ENCODE data around the gene DAB1. TPM values are rescaled to one million over a fixed set of nuclear protein-coding genes. Genes with fewer than 3 reads are reported as not detected.

The DAB1 gene
- total RNA-seq, 1 donor from 2014 or later = not detected

- DNase-seq (ENCODE audit: low read depth, low spot score) = no peak
These were observed 104.1 kb downstream of the DAB1 start for GRCh38 chr1:57319791-57320190.

GRCh38 chr1:57319165-57319564 is 104.7 kb downstream of the DAB1 start:
- no peak for DNase-seq (ENCODE audit: low read depth, low spot score)

- DNase-seq (ENCODE audit: low read depth, low spot score) = no peak
These were observed 107.0 kb downstream of the DAB1 start for GRCh38 chr1:57316861-57317260.

- DNase-seq (ENCODE audit: low read depth, low spot score) = no peak
These were observed 107.6 kb downstream of the DAB1 start for GRCh38 chr1:57316291-57316690.

GRCh38 chr1:57312869-57313268 is 111.0 kb downstream of the DAB1 start:
- no peak for DNase-seq (ENCODE audit: low read depth, low spot score)

- no peak for DNase-seq (ENCODE audit: low read depth, low spot score)
These were observed 112.4 kb downstream of the DAB1 start for GRCh38 chr1:57311411-57311810.

- no peak for DNase-seq (ENCODE audit: low read depth, low spot score)
These were observed 112.9 kb downstream of the DAB1 start for GRCh38 chr1:57311006-57311405.

- no peak for DNase-seq (ENCODE audit: low read depth, low spot score)
These were observed 114.2 kb downstream of the DAB1 start for GRCh38 chr1:57309630-57310029.

- no peak for DNase-seq (ENCODE audit: low read depth, low spot score)
These were observed 116.3 kb downstream of the DAB1 start for GRCh38 chr1:57307392-57308170.

- DNase-seq (ENCODE audit: low read depth, low spot score) = no peak
These were observed 119.3 kb downstream of the DAB1 start for GRCh38 chr1:57304591-57304990.

GRCh38 chr1:57302812-57303596 is 120.9 kb downstream of the DAB1 start:
- no peak for DNase-seq (ENCODE audit: low read depth, low spot score)

GRCh38 chr1:57300186-57300585 is 123.7 kb downstream of the DAB1 start:
- no peak for DNase-seq (ENCODE audit: low read depth, low spot score)

- DNase-seq (ENCODE audit: low read depth, low spot score) = no peak
These were observed 127.1 kb downstream of the DAB1 start for GRCh38 chr1:57296726-57297250.

- no peak for DNase-seq (ENCODE audit: low read depth, low spot score)
These were observed 128.5 kb downstream of the DAB1 start for GRCh38 chr1:57295326-57295725.

GRCh38 chr1:57294177-57294576 is 129.7 kb downstream of the DAB1 start:
- no peak for DNase-seq (ENCODE audit: low read depth, low spot score)

GRCh38 chr1:57293214-57293613 is 130.6 kb downstream of the DAB1 start:
- DNase-seq (ENCODE audit: low read depth, low spot score) = no peak

GRCh38 chr1:57289781-57290180 is 134.1 kb downstream of the DAB1 start:
- no peak for DNase-seq (ENCODE audit: low read depth, low spot score)

- DNase-seq (ENCODE audit: low read depth, low spot score) = no peak
These were observed 137.9 kb downstream of the DAB1 start for GRCh38 chr1:57285992-57286391.

- DNase-seq (ENCODE audit: low read depth, low spot score) = no peak
These were observed 141.4 kb downstream of the DAB1 start for GRCh38 chr1:57282411-57282810.

- DNase-seq (ENCODE audit: low read depth, low spot score) = no peak
These were observed 142.5 kb downstream of the DAB1 start for GRCh38 chr1:57281324-57281723.

- DNase-seq (ENCODE audit: low read depth, low spot score) = no peak
These were observed 143.8 kb downstream of the DAB1 start for GRCh38 chr1:57279909-57280666.

- DNase-seq (ENCODE audit: low read depth, low spot score) = no peak
These were observed 145.3 kb downstream of the DAB1 start for GRCh38 chr1:57278558-57278957.
